WTC11 (cell line): ENCODE data around the gene WDR26. TPM values are rescaled to one million over a fixed set of nuclear protein-coding genes. Genes with fewer than 3 reads are reported as not detected.

Experiments
- ATAC-seq: fragments of 200-7000 bp; cut with Tn5 transposase; 2 replicates; pipeline ENCODE4 v1.10.0; 2021; ENCODE audit warnings: mild to moderate bottlenecking, moderate library complexity
- CTCF ChIA-PET: fragments of 300-600 bp; sonication (Branson Sonifier 250); formaldehyde crosslinking; loops from one replicate; lab custom pipeline; 2021; ENCODE audit warnings: antibody characterized with exemption; lab: Charles Lee
- POLR2A ChIA-PET: fragments of 350-600 bp; sonication (Branson Sonifier 250); formaldehyde crosslinking; loops from one replicate; lab custom pipeline; 2021; ENCODE audit warnings: antibody characterized with exemption; lab: Charles Lee
- DNase-seq: peaks from one replicate; pipeline ENCODE4 v3.0.0; 2021; ENCODE audit warnings: low spot score
- H3K27ac Mint-ChIP-seq: 2 replicates; pipeline ENCODE4 v1.8.0; 2021; ENCODE audit warnings: mixed read lengths
- H3K27me3 Mint-ChIP-seq: 2 replicates; pipeline ENCODE4 v1.8.0; 2021; ENCODE audit warnings: low read depth, mild to moderate bottlenecking, moderate library complexity, mixed read lengths
- H3K36me3 Mint-ChIP-seq: 2 replicates; pipeline ENCODE4 v1.8.0; 2021; ENCODE audit warnings: mixed read lengths
- H3K4me1 Mint-ChIP-seq: 2 replicates; pipeline ENCODE4 v1.8.0; 2022; ENCODE audit warnings: mixed read lengths
- H3K4me3 Mint-ChIP-seq: 2 replicates; pipeline ENCODE4 v1.8.0; 2021; ENCODE audit warnings: mild to moderate bottlenecking, moderate library complexity, mixed read lengths
- H3K9me3 Mint-ChIP-seq: 2 replicates; pipeline ENCODE4 v1.8.0; 2021; ENCODE audit warnings: mixed read lengths
- CDX4 ChIP-seq: fragments of 250-450 bp; sonication (Bioruptor Pico); IDR thresholded peaks from 2 replicates; pipeline ENCODE4 v1.9.0; 2021; ENCODE audit warnings: moderate library complexity, mild to moderate bottlenecking, inconsistent platforms, borderline replicate concordance
- ELF4 ChIP-seq: sonication (generic); formaldehyde crosslinking; IDR thresholded peaks from 2 replicates; pipeline ENCODE4 v1.8.1; 2022; ENCODE audit warnings: low read depth, mild to moderate bottlenecking, moderate library complexity, missing genetic modification reagents
- ERG ChIP-seq: fragments of 250-450 bp; sonication (Bioruptor Pico); IDR thresholded peaks from 2 replicates; pipeline ENCODE4 v1.8.0; 2021; ENCODE audit warnings: mild to moderate bottlenecking
- FOXP1 ChIP-seq: sonication (generic); formaldehyde crosslinking; IDR thresholded peaks from 2 replicates; pipeline ENCODE4 v1.8.0; 2022; ENCODE audit warnings: missing genetic modification reagents, mild to moderate bottlenecking, moderate library complexity, borderline replicate concordance
- IRF2 ChIP-seq: sonication (generic); formaldehyde crosslinking; IDR thresholded peaks from 2 replicates; pipeline ENCODE4 v1.8.0; 2022; ENCODE audit warnings: low read depth, missing genetic modification reagents, borderline replicate concordance
- RELA ChIP-seq: sonication (generic); formaldehyde crosslinking; IDR thresholded peaks from 2 replicates; pipeline ENCODE4 v1.8.1; 2022; ENCODE audit warnings: missing genetic modification reagents, mild to moderate bottlenecking, borderline replicate concordance
- TCF7 ChIP-seq: sonication (generic); formaldehyde crosslinking; IDR thresholded peaks from 2 replicates; pipeline ENCODE4 v1.8.0; 2022; ENCODE audit warnings: mild to moderate bottlenecking, low read depth, missing genetic modification reagents, moderate library complexity
- ZBTB21 ChIP-seq: sonication (generic); formaldehyde crosslinking; IDR thresholded peaks from 2 replicates; pipeline ENCODE4 v1.8.1; 2023; ENCODE audit warnings: mild to moderate bottlenecking, missing genetic modification reagents, borderline replicate concordance
- ZNF396 ChIP-seq: fragments of 250-450 bp; sonication (Bioruptor Pico); IDR thresholded peaks from 2 replicates; pipeline ENCODE4 v1.8.0; 2021; ENCODE audit warnings: mild to moderate bottlenecking, moderate library complexity, borderline replicate concordance
- ZNF425 ChIP-seq: fragments of 250-450 bp; sonication (Bioruptor Pico); conservative IDR thresholded peaks from 2 replicates; pipeline ENCODE4 v1.9.0; 2021; ENCODE audit warnings: mild to moderate bottlenecking
- ZNF532 ChIP-seq: fragments of 250-450 bp; sonication (Bioruptor Pico); IDR thresholded peaks from 2 replicates; pipeline ENCODE4 v1.9.0; 2021; ENCODE audit warnings: mild to moderate bottlenecking, borderline replicate concordance
- ZSCAN18 ChIP-seq: fragments of 250-450 bp; sonication (Bioruptor Pico); IDR thresholded peaks from 2 replicates; pipeline ENCODE4 v2.1.2; 2022; ENCODE audit warnings: mild to moderate bottlenecking, moderate library complexity
- total RNA-seq: library from RNA; stranded (reverse); gene quantifications from 3 replicates; pipeline ENCODE4 v1.2.3, GENCODE V29; 2021

The WDR26 gene
- total RNA-seq, 1 experiment from 2014 or later: 66.1 TPM

GRCh38 chr1:224456637-224456953 is 22.0 kb upstream of the WDR26 start (continued):
- TF ChIP-seq ZNF532 (no peak), IRF2 (CRISPR knock-in tag) (no peak), ERG (CRISPR knock-in tag) (no peak), RELA (no peak), ELF4 (CRISPR knock-in tag) (no peak), TCF7 (CRISPR knock-in tag) (no peak)

GRCh38 chr1:224454402-224455055 is 19.9 kb upstream of the WDR26 start:
- Mint-ChIP-seq H3K9me3 (no peaks in the 10 kb centered on the region), H3K4me1 (peaks cover 20% of the 10 kb centered on the region), H3K36me3 (no peaks in the 10 kb centered on the region)
- CTCF ChIA-PET: interaction anchor here (1.0 kb wide), 1 partner anchor 468 kb away, joined by 4 read pairs; no protein-coding TSS in a partner anchor
- TF ChIP-seq ZBTB21: no peak
- TF ChIP-seq, all 79 proteins: peak for 0
- H3K27ac Mint-ChIP-seq: peak overlapping the region; percentile 50
- POLR2A ChIA-PET: interaction anchor here (0.6 kb wide), 1 partner anchor 90 kb away, joined by 3 read pairs; no protein-coding TSS in a partner anchor
- no peaks in the 10 kb centered on the region for H3K27me3 Mint-ChIP-seq
- DNase-seq (no peak), ATAC-seq (peak; percentile 13; the same call in 1 of the 2 replicates)
- no peak overlapping the region for H3K4me3 Mint-ChIP-seq

- DNase-seq: no peak
- Mint-ChIP-seq H3K27me3 (no peaks in the 10 kb centered on the region), H3K9me3 (no peaks in the 10 kb centered on the region), H3K27ac (0 out of 2 replicates have a peak overlapping the region, but pooled peaks have one; percentile 54), H3K4me3 (no peak overlapping the region), H3K4me1 (peaks cover 8% of the 10 kb centered on the region), H3K36me3 (peaks cover 3% of the 10 kb centered on the region; the same call in 1 of the 2 replicates)
- POLR2A ChIA-PET: no interaction called here
- CTCF ChIA-PET: interaction anchor here (1.1 kb wide), 1 partner anchor 9 kb away, joined by 3 read pairs; no protein-coding TSS in a partner anchor
- no peak for ATAC-seq
- TF ChIP-seq ZNF425 (CRISPR knock-in tag) (no peak), ZNF532 (no peak), ZNF396 (CRISPR knock-in tag) (no peak), ZSCAN18 (CRISPR knock-in tag) (no peak), FOXP1 (CRISPR knock-in tag) (no peak), CDX4 (CRISPR knock-in tag) (no peak)
Measured at GRCh38 chr1:224450561-224451350, 16.2 kb upstream of the WDR26 start.
